Heart right ventricle (tissue), 16 donors: ENCODE results near the gene SAMD3. TPM values are rescaled to one million over a fixed set of nuclear protein-coding genes. Genes with fewer than 3 reads are reported as not detected.

Experiments used
- ATAC-seq, 8 donors: fragments of 200-7000 bp; cut with Tn5 transposase; one replicate each; pipeline ENCODE4 v1.9.1; 2020; ENCODE audit warnings: mild to moderate bottlenecking in 8 of 8, moderate library complexity in 8 of 8, moderate number of reproducible peaks in 1 of 8
- DNase-seq, 2 donors: peaks; one replicate each; pipeline ENCODE4 v3.0.0-alpha.2; 2020
- H3K27ac ChIP-seq, 10 donors: fragments of 200-600 bp; sonication (generic) in 2 of 10; one replicate each; pipeline versions ENCODE4 v1.5.0 to v1.8.0; 2020 to 2022; ENCODE audit warnings: mild to moderate bottlenecking in 3 of 10
- H3K27me3 ChIP-seq, 7 donors: fragments of 200-600 bp; one replicate each; pipeline ENCODE4 v1.8.0; 2021 to 2022; ENCODE audit warnings: mild to moderate bottlenecking in 2 of 7
- H3K36me3 ChIP-seq, 9 donors: fragments of 200-600 bp; sonication (generic) in 1 of 9; one replicate each; pipeline versions ENCODE4 v1.5.0 to v1.8.0; 2020 to 2022; ENCODE audit warnings: mild to moderate bottlenecking in 2 of 9
- H3K4me1 ChIP-seq, 9 donors: fragments of 200-600 bp; sonication (generic) in 1 of 9; one replicate each; pipeline versions ENCODE4 v1.5.0 to v1.8.0; 2020 to 2022; ENCODE audit warnings: mild to moderate bottlenecking in 4 of 9
- H3K4me3 ChIP-seq, 10 donors: fragments of 200-600 bp; sonication (generic) in 2 of 10; one replicate each; pipeline versions ENCODE4 v1.5.0 to v1.8.0; 2020 to 2022; ENCODE audit warnings: mild to moderate bottlenecking in 7 of 10, moderate library complexity in 2 of 10
- H3K9me3 ChIP-seq, 11 donors: fragments of 200-600 bp in 10 of 11; sonication (generic) in 2 of 11; one replicate each; pipeline versions ENCODE4 v1.5.0 to v1.8.0; 2013 to 2022; ENCODE audit warnings: mild to moderate bottlenecking in 2 of 11, control low read depth in 1 of 11, moderate library complexity in 1 of 11
- WGBS, 2 donors: extraction: QIAGEN DNeasy Blood & Tissue Kit; methylation state at CpG; one replicate each; pipeline ENCODE4 v1.1.7; 2013; ENCODE audit warnings: inconsistent platforms in 1 of 2; 5-methylcytosine and 5-hydroxymethylcytosine counted together
- intact Hi-C, 10 donors: fragments of 100-400 bp; cut with DNase I; formaldehyde crosslinking; loops; one replicate each; pipeline versions ENCODE4 v1.11.1 to v1.14.2; 2022
- polyA plus RNA-seq, 2 donors: library from polyadenylated mRNA; stranded (reverse); fragments of 200-250 nt; gene quantifications; one replicate each; pipeline ENCODE4 v1.2.3, GENCODE V29; 2013
- total RNA-seq, 10 donors: library from RNA; stranded (reverse); fragmentation: NEBNext Ultra II Directional in 3 of 10; extraction: Animal tissue kit (Norgen Biotek cat#: 25700) in 3 of 10; gene quantifications; one replicate each; pipeline versions ENCODE4 v1.2.1 to v1.2.4, GENCODE V29; 2021 to 2023
- TF ChIP-seq, protein P1 (sequence below), 9 donors: fragments of 200-600 bp; sonication (generic) in 2 of 9; IDR thresholded peaks; one replicate each; pipeline versions ENCODE4 v1.5.0 to v1.8.0; 2021 to 2022; ENCODE audit warnings: antibody characterized with exemption in 9 of 9, mild to moderate bottlenecking in 5 of 9, moderate library complexity in 1 of 9
- donor health status: Arrhythmogenic right ventricular cardiomyopathy.
- donor health status: ischemic (EF 13 %, LVEDD 7.1; RV severe dilation, severe dysfunction).
- donor health status: healthy with polysubstance abuse.
- donor health status: DM: no; HTN: yes; CAD: no.
- donor health status: DM: no; HTN: no; CAD: no.
- donor health status: ischemic (EF 25% LVEDD 6.9; RV normal size, moderate dysfunction).
- donor health status: ischemic (EF 25% LVEDD 5.7; RV mildly dilated, moderate dysfunction).
- donor health status: healthy.
- donor health status: DM: yes; HTN: yes; CAD: no.
- donor health status: Ischemic cardiomyopathy.
- donor health status: ischemic (EF 35%, LVEDD 5.7; RV mildly dilated, moderate dysfunction).
- donor health status: nonischemic (EF 11% LVEDD 7.7; RV severe dilation, severe dysfunction).
- donor health status: DM: yes; HTN: yes; CAD: no.
- donor health status: PGD.
- donor health status: ischemic (EF 29% LVEDD 5.4; RV normal size, mild dysfunction).
- donor health status: nonischemic (EF 23%, LVEDD 6.1; RV moderate dilation, normal function).

The SAMD3 gene
- total and polyA plus RNA-seq, 12 donors, result 0.12 to 3.1 (median 0.51) TPM; not detected in 7

DNA sequence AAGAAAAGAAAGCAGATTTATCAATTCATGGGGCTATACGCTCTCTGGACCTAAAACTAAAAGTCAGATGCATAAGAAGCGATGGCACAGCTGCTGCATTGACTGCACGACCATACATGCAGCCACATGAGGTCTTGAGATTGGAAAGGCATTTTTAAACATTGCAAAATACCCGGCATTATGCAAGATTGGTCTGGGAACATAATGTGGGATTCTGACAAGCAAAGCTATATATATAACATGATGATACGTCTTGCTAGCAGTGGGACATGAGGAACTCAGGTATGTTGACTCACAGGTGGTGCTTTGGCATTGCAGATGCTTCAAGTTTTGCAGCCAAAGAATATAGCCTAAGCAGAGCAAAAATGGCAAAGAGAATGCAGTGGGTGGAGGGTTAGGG, 55.1 kb downstream of the SAMD3 start:
- no peak for DNase-seq
- H3K27ac ChIP-seq, result no peak overlapping the region
- peaks cover 0 to 25% (median 0%) of the 10 kb centered on the region in 11 donors for H3K9me3 ChIP-seq
- no peak overlapping the region for H3K4me3 ChIP-seq
- no peaks in the 10 kb centered on the region for H3K36me3 ChIP-seq
- TF ChIP-seq, protein P1, sequence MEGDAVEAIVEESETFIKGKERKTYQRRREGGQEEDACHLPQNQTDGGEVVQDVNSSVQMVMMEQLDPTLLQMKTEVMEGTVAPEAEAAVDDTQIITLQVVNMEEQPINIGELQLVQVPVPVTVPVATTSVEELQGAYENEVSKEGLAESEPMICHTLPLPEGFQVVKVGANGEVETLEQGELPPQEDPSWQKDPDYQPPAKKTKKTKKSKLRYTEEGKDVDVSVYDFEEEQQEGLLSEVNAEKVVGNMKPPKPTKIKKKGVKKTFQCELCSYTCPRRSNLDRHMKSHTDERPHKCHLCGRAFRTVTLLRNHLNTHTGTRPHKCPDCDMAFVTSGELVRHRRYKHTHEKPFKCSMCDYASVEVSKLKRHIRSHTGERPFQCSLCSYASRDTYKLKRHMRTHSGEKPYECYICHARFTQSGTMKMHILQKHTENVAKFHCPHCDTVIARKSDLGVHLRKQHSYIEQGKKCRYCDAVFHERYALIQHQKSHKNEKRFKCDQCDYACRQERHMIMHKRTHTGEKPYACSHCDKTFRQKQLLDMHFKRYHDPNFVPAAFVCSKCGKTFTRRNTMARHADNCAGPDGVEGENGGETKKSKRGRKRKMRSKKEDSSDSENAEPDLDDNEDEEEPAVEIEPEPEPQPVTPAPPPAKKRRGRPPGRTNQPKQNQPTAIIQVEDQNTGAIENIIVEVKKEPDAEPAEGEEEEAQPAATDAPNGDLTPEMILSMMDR (IDR thresholded peaks at IDR 0.05), result no peak
- H3K27me3 ChIP-seq, result peaks cover 0 to 6% (median 0%) of the 10 kb centered on the region in 7 donors
- ATAC-seq, result no peak
- WGBS, 2 donors, result 77 to 78% methylated on average over 5 of the region's 5 CpGs
- H3K4me1 ChIP-seq, result no peaks in the 10 kb centered on the region
- intact Hi-C loops, result no loop called here

DNA sequence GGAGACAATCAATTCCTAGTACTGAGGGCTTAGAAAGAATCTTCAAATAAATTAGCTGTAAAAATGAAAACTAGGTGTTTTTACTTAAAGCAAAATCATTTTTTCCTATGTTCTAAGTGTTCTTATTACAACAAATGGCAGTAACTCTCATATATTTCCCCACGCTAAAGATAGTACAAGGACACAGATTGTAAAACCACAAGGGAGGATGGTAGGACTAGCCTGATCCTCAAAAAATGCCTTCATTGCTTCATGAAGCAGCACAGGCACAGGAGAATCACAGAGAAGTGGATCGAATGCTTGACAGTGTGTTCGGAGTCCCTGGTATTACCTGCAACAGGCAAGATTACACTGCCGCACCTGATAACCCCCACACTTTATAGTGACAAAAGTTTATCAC, 58.5 kb downstream of the SAMD3 start:
- H3K27ac ChIP-seq, result no peak overlapping the region
- H3K27me3 ChIP-seq, result peaks cover 0 to 6% (median 0%) of the 10 kb centered on the region in 7 donors
- intact Hi-C loops, result no loop called here
- no peak for DNase-seq
- 65 to 66% methylated on average over 4 of the region's 4 CpGs for WGBS, 2 donors
- H3K9me3 ChIP-seq, result peaks cover 0 to 11% (median 0%) of the 10 kb centered on the region in 11 donors
- TF ChIP-seq, protein P1 (IDR thresholded peaks at IDR 0.05), result no peak
- ATAC-seq, result no peak
- no peaks in the 10 kb centered on the region for H3K4me1 ChIP-seq
- H3K4me3 ChIP-seq, result no peak overlapping the region
- no peaks in the 10 kb centered on the region for H3K36me3 ChIP-seq

DNA sequence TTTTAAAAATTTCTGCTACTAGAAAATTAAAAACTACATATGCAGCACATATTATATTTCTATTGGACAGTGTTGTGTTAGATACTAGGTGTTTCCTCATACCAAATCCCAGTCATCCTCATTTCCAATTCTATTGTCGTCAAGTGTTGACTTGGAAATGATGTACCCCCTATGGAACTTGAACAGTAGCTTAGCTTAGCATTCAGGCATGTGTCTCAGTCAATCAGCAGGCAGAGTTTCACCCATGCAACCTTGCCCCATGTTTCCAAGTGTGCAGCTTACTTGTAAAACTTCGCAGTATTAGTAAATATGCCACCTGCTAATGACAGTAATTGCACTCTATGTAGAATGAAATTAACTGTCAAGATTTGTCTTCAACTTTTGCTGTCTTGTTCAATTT, 59.5 kb downstream of the SAMD3 start:
- 91 to 92% methylated on average over 2 of the region's 2 CpGs for WGBS, 2 donors
- intact Hi-C loops, result no loop called here
- no peak for ATAC-seq

DNA sequence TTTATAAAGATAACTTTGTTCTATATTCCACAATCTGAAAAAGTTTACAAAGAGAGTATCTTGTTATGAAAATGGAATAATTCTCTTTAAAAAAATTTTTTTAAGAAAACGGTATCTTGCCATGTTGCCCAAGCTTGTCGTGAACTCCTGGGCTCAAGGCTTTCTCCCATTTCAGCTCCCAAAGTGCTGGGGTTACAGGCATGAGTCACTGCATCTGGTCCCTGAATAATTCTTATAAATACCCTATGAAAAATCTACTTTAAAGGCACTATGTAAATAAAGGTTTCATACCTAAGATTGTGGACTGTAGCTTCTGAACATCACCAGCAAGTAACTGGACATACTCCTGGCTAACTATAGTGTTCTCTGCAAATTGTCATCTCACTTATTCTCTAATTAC, 60.3 kb downstream of the SAMD3 start:
- DNase-seq (no peak), ATAC-seq (no peak)
- TF ChIP-seq, protein P1 (IDR thresholded peaks at IDR 0.05), result no peak
- H3K27me3 ChIP-seq, result peaks cover 0 to 6% (median 0%) of the 10 kb centered on the region in 7 donors
- no peaks in the 10 kb centered on the region for H3K4me1 ChIP-seq
- WGBS, 2 donors, result 74 to 79% methylated on average over 2 of the region's 2 CpGs
- no peak overlapping the region for H3K4me3 ChIP-seq
- peak overlapping the region in 2 of 10 donors; percentile 10 to 63 for H3K27ac ChIP-seq
- no peaks in the 10 kb centered on the region for H3K36me3 ChIP-seq
- peaks cover 0 to 18% (median 0%) of the 10 kb centered on the region in 11 donors for H3K9me3 ChIP-seq
- intact Hi-C loops, result no loop called here

More for the DNA sequence above, 59.5 kb downstream of the SAMD3 start:
- no peak for DNase-seq
- no peaks in the 10 kb centered on the region for H3K36me3 ChIP-seq
- H3K9me3 ChIP-seq, result peaks cover 0 to 18% (median 0%) of the 10 kb centered on the region in 11 donors
- no peaks in the 10 kb centered on the region for H3K4me1 ChIP-seq
- no peak overlapping the region for H3K4me3 ChIP-seq
- H3K27me3 ChIP-seq, result peaks cover 0 to 6% (median 0%) of the 10 kb centered on the region in 7 donors
- TF ChIP-seq, protein P1 (IDR thresholded peaks at IDR 0.05), result no peak
- H3K27ac ChIP-seq, result no peak overlapping the region
